ENCODE data around the gene PTPRN2. TPM values are rescaled to one million over a fixed set of nuclear protein-coding genes. Genes with fewer than 3 reads are reported as not detected.

PTPRN2 gene
- total and polyA plus RNA-seq, 2 of the 13 experiments (the other 11 are each of a cell fraction or from before 2014, with no cell fraction given): 2.5 to 24.2 TPM

GRCh38 chr7:157617401-157617800, 970.2 kb downstream of the PTPRN2 start (continued):
- TF ChIP-seq PATZ1 (CRISPR knock-in tag; IDR thresholded peaks at IDR 0.05) (no peak), MIER2 (CRISPR knock-in tag; IDR thresholded peaks at IDR 0.05) (no peak), CBX5 (CRISPR knock-in tag; IDR thresholded peaks at IDR 0.05; ENCODE audit: borderline replicate concordance) (no peak)

- TF ChIP-seq ZNF709 (CRISPR knock-in tag; IDR thresholded peaks at IDR 0.05): no peak
- TF ChIP-seq TAF15 (IDR thresholded peaks at IDR 0.05; ENCODE audit: low read depth, low read length, poor library complexity, severe bottlenecking): no peak
- TF ChIP-seq ZFP37 (CRISPR knock-in tag; IDR thresholded peaks at IDR 0.05; ENCODE audit: borderline replicate concordance): no peak
- no peak for TF ChIP-seq AGO2 (optimal IDR thresholded peaks at IDR 0.05; ENCODE audit: low read depth, low read length)
- no peak for TF ChIP-seq ZNF672 (CRISPR knock-in tag; IDR thresholded peaks at IDR 0.05)
- DNase-seq (ENCODE audit: low spot score) (no peak), FAIRE-seq (no peak), ATAC-seq (no peak)
- ChIA-PET CTCF (ENCODE audit: low intra/inter-chr PET ratio, low total read pairs) (no interaction called here), POLR2A (no interaction called here)
- no peak overlapping the region for H3K9ac ChIP-seq (ENCODE audit: insufficient read depth, low read depth, low read length)
- H3K27me3 ChIP-seq (ENCODE audit: control insufficient read depth in 1 of 2, insufficient read depth in 2 of 2, low read length in 2 of 2): peaks cover under 1 to 66% of the 10 kb centered on the region in 2 experiments; a peak in 4 of 5 replicates
- no peak overlapping the region for H3K4me3 ChIP-seq (replicated peaks in 1 of 3; ENCODE audit: insufficient read depth in 1 of 3, low read depth in 2 of 3, low read length in 3 of 3)
- H3K4me1 ChIP-seq (ENCODE audit: insufficient read depth, low read length): no peaks in the 10 kb centered on the region
- intact Hi-C loops (cut with micrococcal nuclease; ENCODE audit: unreplicated experiment): no loop called here
- H3K36me3 ChIP-seq (replicated peaks in 1 of 2; ENCODE audit: control insufficient read depth in 1 of 2, insufficient read depth in 2 of 2, low read length in 2 of 2): no peaks in the 10 kb centered on the region
- H4K20me1 ChIP-seq (ENCODE audit: insufficient read depth, low read length): no peaks in the 10 kb centered on the region
- in situ Hi-C loops (cut with HindIII; ENCODE audit: extremely low pct_ligation_motif_present, low pct_unique_long_range_greater_than_20kb): no loop called here
- H3K9me3 ChIP-seq (ENCODE audit: low read length): no peaks in the 10 kb centered on the region
- H3K79me2 ChIP-seq (ENCODE audit: insufficient read depth, low read length): no peaks in the 10 kb centered on the region
- no peak overlapping the region for H2AFZ ChIP-seq (ENCODE audit: low read length)
- BruUV-seq (replicated peaks): no TSS peak
- H3K27ac ChIP-seq (ENCODE audit: extremely low read length, insufficient read depth, low read length): no peak overlapping the region
- H3K4me2 ChIP-seq (ENCODE audit: low read depth, low read length): no peak overlapping the region
- WGBS (ENCODE audit: low lambda C conversion rate): 92% methylated on average over 3 of the region's 21 CpGs
Observed at GRCh38 chr7:157616931-157617330, 970.7 kb downstream of the PTPRN2 start.
